Fibroblast of skin of scalp (primary cell): ENCODE measurements around the gene FNDC3B.

Experiments used
- DNase-seq: peaks from one replicate; pipeline ENCODE4 v3.0.0-alpha.2; 2013

Gene FNDC3B

DNA sequence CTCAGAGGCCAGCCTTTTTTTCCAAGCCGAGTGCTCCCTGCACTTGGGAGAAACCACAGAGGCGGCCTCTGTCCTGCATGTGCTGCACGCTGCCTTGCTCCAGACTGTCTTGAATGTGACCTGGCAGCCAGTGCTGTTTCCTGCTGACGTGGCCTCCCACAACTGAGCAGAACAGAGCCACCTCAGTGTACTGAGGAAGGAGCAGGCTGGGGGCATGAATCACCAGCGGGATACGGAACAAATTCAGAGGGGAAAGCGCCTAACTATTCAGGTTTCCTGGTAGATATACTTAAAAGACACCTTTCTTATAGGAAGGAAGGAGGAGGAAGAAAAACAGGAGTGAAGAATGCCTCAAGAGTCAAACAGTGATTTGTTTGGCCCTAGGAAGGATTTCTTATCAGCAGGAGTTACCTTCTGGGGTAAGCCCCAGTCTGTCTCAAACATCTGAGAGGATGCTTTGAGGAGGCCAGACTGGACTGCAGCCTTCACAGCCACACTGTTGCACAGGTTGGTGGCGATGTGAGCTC is 114.0 kb downstream of the FNDC3B start:
- DNase-seq, result peak; percentile 97

DNA sequence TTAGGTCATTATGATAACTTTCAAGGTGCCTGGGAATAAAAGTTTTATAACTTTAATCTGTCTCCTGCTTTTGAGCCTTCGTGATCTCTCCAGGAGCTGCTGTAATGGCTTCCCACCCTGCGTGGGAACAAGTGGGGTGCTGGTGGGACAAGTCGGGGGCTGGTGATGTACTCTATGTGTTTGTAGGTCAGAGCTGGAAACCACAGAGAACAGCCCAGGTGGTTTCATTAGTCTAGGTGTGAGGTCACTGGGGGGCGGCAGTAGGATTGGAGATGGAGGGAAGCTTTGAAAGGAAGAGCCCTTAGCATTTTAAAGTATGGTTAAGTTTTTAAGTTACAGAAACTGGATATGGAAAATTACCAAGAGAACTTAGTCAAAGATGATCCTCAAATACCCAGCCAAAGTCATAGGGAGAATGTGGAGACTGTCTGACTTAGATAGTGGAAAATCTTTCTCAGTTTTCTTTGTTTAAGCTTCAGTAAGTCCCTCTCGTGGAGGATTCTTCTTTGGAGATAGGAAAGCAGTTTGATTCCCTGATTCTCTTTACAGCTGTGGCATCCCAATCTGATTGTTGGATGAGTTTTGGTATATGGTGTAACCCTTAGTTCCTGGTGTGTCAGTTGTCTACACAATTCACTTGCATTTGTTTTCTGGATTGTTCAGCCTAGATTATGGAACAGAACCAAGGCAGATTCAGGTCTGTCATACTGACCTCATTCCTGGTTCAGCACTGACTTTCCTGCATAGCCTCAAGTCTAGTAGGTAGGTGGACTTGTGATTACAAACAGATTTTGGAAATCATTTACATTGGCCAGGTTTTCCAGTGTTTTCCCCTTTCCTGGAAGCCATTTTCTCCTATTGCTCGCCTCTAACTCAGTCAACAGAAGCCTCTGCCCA is 115.6 kb downstream of the FNDC3B start:
- DNase-seq, result no peak

DNA sequence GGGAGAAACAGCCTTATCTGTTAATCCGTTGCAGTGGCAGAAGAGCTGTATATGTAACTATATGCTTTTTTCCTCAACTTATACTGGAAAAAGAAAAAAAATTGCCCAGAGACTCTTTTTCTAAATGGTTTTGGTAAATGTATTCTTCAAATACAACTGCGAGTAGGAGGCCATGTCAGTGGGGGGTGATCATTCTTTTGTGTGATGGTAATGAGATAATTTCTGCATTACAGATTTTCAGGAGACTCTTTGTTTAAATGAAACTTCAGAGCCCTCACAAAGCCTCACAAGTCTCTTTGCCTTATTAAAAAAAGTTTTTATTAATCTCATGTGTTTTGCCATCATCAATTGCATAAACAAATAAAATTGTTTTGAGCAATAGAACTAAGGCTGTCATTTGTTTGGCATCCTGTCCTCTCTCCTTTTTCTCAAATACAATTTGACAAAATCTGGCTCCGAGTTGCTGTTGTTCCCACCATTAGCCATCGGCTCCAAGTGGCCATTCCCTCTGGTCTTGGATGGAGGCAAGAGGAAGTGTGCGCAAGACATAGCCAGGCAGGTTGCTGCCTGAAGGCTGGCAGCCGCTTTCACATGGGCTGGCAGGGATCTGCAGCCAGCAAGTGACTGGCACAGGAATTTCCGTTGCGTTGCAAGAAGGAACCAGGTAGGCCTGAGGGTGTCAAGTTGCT is 116.7 kb downstream of the FNDC3B start:
- peak; percentile 62 for DNase-seq

DNA sequence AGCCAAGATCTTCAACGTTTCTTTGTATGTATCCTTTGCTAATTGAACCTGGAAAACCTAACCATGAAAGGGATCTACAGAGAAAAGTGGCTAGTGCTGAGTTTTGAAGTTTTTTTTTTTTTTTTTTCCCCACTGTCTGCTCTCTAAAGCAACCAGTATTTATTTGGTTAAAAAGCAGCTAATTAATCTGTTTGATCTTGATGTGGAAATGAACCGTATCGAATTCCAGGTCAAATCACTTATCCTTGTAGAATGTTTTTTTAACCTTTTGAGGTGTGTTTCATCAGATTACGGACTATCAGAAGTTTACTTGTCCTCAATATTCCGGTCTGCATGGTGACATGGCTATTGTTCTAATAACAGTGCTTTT is 117.2 kb downstream of the FNDC3B start:
- no peak for DNase-seq

DNA sequence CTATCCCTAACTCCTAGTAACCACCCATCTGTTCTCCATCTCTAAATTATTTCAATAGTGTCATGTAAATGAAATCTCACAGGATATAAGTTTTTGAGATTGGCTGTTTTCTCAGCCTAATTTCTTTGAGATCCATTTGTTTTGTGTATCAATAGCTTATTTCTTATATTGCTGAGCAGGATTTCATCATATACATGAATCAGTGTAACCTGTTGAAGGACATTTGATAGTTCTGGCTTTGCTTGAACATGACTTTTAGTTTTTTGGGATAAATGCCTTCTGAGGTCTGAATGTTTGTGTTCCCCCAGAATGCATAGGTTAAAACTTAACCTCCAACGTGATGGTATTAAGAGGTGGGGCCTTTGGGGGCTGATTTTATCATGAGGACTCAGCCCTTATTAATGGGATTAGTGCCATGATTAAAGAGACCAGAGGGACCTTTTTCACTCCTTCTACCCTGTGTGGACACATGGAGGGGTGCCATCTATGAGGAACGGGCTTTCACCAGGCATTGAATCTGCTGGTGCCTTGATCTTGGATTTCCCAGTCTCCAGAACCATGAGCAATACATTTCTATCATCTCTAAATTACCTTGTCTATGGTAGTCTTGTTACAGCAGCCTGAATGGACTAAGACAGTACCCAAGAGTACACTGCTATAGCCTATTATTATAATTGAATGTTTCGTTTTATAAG is 118.3 kb downstream of the FNDC3B start:
- no peak for DNase-seq

DNA sequence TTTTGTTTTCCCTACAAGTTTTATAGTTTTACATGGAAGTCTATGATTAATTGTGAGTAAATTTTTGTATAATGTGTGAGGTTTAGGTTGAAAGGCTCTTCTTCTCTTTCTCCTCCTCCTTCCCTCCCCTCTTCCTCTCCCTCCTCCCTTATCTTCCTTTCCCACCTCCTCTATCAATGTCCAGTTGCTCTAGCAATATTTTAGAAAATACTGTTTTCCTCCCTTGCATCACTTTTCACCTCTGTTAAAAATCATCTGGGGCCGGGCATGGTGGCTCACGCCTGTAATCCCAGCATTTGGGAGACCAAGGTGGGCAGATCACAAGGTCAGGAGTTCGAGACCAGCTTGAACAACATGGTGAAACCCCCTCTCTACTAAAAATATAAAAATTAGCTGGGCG is 119.4 kb downstream of the FNDC3B start:
- no peak for DNase-seq

DNA sequence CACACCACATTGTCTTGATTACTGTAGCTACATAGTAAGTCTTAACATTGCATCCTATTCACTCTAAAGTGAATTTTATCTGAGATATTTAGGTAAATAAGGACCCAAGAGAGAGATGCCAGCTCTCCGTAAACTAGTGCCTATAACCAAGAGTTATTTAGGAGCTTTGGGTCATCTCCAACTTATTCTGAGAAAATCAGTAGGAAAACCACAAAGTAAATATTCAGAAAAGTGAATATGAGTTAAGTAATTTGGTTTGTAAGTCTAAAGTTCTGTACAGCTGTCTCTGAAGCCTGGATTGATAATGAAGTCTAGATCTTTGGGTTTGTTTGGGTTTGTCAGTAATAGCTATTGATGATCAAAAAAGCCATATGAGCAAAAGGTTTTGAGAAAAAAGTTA is 120.0 kb downstream of the FNDC3B start:
- peak; percentile 44 for DNase-seq

DNA sequence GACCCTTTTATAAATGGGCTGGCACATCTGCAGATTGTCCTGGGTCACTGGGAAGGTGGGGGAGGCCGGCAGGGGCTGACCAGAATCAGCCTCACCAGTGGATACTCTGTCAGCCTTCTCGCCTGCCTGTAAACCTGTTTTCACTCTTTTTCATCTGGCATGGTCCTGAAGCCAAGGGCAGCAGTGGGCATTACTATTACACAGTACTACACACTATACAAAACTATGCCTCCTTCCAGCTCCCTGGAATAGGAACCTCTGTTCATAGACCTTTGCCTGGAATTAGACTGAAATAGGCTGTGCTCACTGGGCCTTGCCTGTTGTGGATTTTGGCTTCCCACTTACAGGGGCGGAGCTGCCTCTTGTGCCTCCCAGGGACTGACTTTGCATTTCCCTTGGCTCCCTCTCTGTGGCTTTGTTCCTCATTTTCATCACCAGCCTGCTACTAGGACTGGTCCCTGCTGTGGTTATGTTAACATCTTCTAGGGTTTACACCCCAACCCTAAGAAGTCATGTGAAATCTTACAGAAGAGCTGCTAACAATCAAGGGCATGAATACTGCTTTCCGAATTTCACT is 120.7 kb downstream of the FNDC3B start:
- peak; percentile 76 for DNase-seq

DNA sequence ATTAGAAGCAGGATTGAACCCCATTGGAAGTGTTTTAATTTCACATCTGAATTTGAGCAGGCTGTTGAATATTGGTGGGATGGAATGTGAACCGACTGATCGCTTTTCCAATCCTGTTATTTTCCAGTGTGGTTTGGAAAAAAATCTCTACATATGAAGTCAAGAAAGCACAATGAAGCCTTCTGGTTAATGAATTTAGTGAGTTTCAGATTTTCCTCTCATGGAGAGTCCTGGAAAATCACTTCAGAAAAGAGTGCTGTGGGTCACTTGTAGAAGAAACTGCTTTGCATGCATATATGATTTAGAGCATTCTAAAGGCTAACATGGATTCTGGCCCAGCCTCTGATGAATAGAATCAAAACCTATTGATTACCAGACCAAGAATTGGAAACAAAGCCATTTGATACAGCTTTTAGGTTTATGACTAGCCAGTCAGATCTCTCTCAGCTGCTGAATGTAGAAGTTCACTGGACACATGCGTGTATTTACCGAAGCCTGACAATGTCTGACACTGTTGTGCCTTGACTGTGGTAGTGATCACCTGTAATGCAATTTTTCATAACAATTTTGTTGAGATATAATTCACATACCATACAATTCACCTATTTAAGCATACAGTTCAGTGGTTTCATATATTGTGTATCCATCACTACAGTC is 121.9 kb downstream of the FNDC3B start:
- no peak for DNase-seq

DNA sequence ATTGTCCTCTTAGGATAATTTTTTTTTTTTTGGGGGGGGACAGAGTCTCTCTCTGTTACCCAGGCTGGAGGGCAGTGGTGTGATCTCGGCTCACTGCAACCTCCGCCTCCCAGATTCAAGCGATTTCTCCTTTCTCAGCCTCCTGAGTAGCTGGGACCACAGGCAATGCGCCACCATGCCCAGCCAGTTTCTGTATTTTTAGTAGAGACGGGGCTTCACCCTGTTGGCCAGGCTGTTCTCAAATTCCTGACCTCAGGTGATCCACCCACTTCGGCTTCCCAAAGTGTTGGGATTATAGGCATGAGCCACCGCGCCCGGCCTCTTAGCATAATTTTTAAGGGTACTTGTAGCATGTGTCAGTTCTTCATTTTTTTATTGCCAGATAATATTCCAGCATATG is 122.6 kb downstream of the FNDC3B start:
- no peak for DNase-seq

DNA sequence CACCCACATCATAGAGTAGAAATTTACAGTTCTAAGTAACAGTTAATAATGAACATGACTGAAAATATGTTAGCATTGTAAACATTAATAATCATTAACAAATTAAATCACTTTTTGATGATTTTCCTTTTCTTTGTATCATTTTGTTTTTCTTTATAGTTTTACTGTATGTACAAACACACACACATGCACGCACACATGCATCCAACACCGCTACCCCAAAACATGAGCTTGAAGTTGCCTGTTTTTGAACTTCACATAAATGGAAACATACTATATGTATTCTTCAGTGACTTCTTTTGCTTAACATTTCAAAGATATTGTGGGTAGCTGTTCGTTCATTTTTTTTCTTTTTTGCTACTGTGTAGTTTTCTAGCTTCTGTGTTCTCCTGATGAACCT is 123.9 kb downstream of the FNDC3B start:
- no peak for DNase-seq

DNA sequence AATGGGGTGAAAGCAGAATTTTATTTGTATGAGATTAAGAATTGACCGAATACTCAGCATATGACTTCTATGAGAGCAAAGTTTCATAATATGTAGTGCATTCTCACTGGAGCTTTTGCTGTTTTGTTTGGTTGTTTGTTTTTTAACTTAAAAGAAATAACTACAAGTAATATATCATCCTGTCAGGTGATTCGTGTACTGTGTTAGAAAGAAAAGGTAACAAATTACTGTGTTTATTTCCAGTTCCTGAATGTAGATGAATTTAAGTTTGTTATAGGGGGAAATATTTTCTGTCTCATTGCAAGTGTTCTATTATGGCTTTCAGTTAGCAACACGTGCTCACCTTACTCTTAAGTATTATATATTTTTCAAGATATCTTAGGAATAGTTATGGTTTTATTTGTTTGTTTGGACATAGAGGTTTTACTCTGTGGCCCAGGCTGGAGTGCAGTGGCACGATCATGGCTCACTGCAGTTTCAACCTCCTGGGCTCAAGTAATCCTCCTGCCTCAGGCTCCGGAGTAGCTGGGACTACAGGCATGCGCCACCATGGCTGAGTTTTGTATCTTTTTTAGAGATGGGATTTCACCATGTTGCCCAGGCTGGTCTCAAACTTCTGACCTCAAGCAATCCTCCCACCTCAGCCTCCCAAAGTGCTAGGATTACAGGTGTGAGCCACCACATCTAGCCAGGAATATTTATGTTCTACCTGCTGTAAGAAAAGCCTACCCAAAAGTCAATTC is 125.4 kb downstream of the FNDC3B start:
- no peak for DNase-seq

DNA sequence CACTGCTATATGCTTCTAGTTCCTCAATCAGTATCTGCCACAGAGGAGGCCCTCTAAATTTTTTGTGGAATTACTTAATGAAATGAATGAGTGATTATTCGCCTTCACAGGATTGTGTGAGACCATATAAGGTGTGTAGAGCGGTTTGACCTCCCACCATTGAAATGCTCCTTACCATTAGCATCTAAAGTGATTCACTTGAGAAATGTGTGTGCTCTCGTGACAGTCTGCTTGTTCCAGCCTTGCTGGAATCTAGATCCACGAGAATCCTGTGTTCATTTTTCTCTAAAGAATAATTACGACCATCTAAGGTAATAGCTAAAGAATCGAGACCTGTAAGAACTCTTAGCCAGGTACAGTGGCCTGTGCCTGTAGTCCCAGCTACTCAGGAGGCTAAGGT is 126.9 kb downstream of the FNDC3B start:
- peak; percentile 36 for DNase-seq

DNA sequence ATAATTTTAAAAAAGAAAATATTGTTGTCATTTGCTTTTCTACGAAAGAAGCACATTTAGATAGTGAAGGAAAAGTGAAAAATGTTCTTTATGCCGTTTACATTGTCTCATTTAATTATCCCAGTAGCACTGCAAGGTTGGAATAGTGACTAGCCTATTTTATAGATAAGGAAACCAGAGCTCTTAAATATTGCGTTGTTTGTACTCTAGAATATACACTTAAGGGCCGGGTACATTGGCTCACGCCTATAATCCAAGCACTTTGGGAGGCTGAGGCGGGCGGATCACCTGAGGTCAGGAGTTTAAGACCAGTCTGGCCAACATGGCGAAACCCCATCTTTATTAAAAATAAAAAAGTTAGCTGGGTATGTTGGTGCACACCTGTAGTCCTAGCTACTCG is 127.5 kb downstream of the FNDC3B start:
- DNase-seq, result no peak

DNA sequence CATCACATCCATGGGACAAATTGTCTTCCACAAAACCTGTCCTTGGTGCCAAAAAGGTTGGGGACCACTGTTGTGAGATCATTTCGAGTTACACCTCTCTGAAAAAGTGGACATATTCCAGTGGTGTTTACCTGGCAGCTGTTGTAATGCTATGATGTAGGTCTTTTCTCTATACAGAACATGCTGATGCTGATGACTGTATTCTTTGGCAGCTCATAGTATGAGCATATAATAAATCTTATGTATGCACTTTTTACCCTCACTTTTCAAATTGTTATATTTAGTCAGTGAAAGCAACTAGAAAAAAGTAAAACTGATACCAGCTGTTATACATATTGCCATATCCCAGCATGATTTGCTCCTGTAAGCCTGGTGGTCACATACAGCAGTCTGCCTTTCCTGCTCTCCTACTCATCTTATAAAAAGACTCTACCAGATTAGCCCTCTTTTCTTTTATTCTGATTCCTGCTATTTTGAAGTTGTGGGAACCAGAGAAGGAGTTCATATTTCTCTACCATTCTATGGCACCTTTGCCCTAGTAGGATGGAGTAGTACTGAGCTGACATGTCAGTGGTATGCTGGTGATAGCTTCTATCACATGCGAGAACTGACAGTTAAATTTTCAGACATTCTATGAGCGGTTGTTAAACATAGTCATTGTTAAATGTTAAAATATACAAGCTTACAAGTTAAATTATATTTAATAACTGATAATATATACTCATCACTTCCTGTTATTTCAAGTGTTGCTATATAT is 128.7 kb downstream of the FNDC3B start:
- DNase-seq, result no peak

DNA sequence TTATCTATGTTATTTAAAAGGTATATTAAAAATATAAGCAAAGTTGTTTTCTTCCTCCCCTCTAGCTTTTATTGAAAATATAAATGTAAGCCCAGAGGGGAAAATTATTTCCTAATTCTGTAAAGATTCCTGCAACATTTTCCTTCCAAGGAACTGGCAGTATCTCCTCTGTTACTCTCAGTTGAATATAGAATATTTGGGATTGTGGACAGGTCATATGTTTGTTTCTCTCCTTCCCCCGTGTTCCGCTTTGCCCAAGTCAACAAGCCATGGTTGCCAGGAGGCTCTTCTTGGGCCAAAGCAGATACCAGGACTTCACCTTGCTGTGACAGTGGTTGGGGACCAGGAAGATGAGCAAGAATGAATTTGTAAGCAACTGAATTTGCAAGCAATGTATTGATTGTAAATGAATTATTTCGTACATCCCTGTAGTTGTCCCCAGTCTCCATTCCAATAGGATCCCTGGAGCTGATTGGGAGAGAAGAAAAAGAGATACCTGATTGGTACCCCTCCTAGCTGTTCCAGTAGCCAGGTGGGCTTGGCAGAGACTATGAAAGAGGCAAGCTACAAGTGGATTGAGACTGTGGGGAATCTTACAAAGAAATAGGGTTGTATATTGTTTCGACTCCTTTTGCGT is 130.8 kb downstream of the FNDC3B start:
- no peak for DNase-seq

DNA sequence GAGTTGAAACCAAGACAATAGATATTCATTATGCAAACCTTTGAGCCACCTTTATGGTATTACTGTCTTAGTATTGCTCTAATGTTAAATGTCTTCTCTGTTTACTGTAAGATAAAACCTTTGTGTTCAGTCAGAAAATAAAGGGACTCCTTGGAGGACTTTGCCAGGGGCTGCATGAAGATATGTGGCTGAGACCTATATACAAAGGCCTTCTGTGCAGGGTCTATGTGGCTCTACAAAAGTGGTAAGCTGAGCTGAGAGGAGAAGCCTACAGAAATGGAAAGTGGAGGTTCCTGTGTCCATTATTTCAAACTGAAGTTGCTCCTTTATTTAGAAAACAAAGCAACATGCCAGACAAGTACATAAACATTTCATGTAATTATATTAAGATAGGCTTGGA is 131.5 kb downstream of the FNDC3B start:
- DNase-seq, result no peak

DNA sequence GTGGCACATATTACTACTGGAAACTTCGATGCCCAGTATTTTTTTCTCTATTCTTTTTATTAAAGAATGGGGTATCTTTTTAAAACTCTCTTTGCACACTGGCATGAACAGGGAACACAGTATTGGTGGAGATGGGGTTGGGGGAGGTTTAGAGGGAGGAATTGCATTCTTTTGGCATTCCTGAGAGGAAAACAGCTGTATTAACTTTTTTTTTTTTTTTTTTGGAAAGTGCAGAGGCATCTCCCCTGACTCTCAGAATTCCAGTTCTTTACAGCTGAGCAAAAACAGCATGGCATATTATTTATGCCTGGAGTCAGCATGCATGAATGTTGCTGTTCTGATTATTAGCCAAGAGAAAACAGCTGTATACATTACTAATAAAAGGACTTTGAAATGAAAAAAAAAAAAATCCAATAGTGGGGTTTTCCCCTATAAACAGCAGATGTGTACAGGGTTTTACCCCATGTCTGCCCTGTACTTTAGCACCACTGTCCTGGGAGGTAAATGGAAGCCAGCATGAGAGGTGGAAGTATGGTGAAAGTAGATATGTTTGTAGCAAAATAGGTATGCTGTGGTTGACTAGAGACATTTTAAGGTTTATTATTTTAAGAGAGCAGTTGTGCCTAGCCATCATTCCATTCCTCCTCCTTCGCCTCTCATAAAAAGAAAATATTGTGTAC is 132.2 kb downstream of the FNDC3B start:
- DNase-seq, result peak; percentile 63
